GM12874 (cell line): Measurements from ENCODE around the gene LYPD5.

ENCODE experiments used
- TF ChIP-seq, protein P1 (sequence below): IDR thresholded peaks from 2 replicates; pipeline ENCODE4 v1.5.1; 2011; ENCODE audit warnings: low read depth, mild to moderate bottlenecking, control low read depth, low read length, moderate library complexity; ENCODE audit not compliant: insufficient read depth

The LYPD5 gene

DNA sequence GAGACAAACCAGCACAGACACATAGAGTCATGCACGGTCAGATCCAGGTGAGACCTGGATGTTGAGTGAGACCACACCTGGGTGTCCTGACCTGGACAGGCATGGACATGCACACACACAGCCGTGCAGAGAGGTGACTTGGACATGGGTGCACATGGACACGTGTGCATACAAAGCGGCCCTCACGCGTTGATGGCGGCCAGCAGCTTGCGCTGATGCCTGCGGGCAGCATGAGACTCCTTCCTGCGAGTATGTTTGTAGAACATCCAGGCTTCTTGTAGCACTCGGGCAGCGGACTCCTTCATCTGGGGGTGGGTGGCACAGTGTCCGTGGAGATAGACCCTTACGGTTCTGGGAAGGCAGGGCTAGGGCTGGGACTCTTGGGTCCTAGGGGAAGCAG lies 33.0 kb downstream of the LYPD5 start:
- TF ChIP-seq, protein P1, sequence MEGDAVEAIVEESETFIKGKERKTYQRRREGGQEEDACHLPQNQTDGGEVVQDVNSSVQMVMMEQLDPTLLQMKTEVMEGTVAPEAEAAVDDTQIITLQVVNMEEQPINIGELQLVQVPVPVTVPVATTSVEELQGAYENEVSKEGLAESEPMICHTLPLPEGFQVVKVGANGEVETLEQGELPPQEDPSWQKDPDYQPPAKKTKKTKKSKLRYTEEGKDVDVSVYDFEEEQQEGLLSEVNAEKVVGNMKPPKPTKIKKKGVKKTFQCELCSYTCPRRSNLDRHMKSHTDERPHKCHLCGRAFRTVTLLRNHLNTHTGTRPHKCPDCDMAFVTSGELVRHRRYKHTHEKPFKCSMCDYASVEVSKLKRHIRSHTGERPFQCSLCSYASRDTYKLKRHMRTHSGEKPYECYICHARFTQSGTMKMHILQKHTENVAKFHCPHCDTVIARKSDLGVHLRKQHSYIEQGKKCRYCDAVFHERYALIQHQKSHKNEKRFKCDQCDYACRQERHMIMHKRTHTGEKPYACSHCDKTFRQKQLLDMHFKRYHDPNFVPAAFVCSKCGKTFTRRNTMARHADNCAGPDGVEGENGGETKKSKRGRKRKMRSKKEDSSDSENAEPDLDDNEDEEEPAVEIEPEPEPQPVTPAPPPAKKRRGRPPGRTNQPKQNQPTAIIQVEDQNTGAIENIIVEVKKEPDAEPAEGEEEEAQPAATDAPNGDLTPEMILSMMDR, result no peak

DNA sequence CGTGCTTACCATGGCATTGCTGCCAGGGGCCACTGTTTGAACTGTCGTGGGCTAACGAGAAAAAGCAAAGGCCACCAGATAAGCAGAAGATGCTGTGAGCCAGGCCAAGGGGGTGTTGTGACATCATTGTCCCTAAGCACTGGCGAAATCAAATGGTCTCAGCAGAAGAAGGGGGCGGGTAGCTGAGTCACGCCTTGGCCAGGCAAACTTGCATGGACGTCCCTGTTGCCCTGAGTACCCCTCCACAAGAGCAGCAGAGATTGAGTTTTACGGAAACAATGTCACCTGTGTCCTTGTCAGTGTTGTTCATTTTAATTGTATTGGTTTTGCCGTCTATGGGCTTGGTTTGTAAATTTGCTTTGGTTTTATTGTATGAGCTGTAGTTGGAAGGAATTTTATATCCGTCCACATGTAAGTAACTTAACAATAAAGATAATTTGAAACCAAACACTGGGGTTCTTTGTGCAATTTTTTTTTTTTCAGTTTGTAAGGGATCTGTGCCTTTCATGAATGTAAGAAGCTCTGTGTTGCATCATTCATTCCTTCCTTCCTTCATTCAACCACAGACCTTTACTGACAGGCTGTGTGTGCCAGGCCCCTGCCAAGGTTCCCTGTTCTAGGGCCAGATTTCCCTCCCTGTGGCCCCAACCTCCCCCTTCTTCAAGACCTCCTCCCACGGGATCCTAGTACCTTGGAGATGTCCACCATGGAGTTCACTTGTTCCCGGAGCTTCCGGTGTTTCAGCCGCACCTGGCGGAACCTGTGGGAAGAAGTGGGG lies 33.8 kb downstream of the LYPD5 start:
- TF ChIP-seq, protein P1, result no peak

DNA sequence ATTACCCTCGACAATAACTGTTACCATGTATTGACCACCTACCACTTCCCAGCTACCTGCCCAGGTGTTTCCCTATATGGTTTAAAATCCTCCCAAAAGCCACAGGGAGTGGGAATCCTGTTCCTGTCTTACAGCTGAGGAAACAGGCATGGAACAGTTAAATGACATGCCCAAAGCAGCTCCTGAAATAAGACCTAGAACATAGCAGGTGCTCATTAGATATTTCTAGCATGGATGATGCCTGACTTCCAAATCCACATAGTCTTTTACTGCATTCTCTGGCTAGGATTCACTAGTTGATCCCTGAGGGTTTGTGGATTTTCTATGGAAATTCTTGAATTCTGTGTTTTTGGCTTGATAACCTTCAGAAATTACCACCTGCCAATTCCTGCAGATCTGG lies 34.4 kb downstream of the LYPD5 start:
- TF ChIP-seq, protein P1, result no peak

DNA sequence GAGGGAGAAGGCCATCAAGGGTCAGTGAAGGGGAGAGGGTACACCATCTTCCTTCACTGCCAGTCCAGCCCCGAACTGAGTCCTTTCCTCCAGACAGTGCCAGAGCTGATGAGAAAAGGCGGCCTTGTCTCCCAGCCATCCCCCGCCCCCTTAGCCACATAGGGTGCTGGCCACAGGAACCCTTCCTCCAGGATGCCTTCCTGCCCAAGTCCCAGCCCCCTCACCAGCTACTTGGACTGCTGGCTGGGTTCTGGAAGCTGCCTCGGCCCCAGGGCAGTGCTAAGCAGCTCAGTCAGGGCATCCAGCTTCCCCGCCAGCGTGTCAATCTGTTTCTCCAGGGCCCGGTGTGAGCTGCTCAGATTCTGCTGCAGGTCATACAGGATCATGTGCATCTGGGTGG lies 34.9 kb downstream of the LYPD5 start:
- TF ChIP-seq, protein P1, result no peak

DNA sequence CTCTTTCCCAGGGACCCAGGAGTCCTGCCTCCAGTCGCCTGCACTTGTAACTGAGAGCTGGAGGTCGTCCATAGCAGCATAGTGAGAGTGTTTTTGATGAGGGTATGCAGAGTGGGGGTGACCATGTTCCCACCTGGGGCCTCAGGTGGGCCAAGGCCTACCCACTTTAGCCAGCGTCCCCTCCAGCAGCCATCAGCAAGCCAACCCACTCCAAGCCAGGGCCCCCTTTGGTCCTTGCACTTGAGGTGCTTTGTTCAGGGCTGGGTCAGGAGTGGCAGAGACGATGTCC lies 35.5 kb downstream of the LYPD5 start:
- TF ChIP-seq, protein P1, result no peak

DNA sequence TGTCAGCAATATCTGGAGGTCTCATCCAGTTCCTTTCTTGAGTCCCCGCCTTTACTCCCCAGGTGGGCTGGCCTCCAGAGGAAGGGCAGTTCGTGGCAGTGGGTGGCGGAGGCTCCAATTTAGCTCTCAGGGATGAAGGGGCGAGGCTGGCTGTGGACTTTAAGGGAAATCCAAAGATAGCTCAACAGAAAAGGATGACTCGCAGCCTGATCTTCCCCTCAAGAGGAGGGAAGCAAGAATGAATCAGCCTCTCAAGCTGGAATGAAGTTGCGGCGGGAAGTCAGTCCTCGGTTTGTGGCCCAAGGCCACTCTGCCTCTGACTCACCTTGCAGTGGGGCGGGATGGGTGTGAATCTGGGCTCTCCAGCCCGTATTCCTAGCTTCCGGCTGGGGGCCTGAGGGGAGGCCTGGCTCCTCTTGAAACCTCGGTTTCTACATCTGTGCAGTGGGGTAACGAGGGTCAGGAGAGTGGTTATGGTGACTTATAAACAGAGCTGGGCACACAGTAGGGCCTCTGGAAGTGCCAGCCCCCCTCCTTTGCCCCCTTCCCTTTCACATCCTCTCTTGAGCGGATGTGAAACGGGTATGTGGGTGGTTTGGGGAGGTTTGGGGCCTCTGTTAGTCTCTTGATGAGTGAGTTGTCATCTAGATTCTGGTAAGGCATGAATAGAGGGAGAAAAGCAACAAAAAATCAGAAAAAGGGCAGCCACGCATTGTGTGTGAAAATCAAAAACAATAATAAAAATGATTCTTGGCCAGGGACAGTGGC lies 37.0 kb downstream of the LYPD5 start:
- TF ChIP-seq, protein P1, result no peak

DNA sequence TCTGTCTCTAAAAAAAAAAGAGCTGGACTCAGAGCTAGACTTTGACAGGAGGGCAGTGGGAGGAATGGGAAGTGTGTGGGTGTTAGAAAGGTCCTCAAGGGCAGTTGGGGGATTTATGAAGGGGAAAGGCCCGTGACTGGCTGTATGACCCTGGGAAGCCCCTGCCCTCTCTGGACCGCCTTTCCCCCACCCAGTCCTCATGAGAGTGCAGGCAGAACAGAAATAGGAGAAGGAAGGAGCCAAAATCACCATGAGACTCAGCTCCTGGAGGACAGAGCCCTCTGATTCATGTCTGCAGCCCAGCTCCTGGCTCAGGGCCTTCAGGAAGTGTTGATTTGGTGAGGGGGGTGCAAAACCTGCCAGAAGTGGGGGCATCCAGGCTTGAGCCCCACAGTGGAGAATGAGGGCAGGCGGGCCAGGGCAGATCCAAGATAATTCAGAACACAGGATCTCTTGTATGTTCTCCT lies 38.7 kb downstream of the LYPD5 start:
- TF ChIP-seq, protein P1, result no peak
